Mesothelial cell of epicardium (in vitro differentiated cells): Measurements from ENCODE around the gene GALNT13. TPM values are rescaled to one million over a fixed set of nuclear protein-coding genes. Genes with fewer than 3 reads are reported as not detected.
A peak's percentile ranks its signal among the peaks of the same experiment; 100 is the strongest.

Source experiments
- DNase-seq, 2 experiments: peaks; one replicate each; pipeline ENCODE4 v3.0.0; 2021; ENCODE audit warnings: low spot score in 2 of 2; ENCODE audit not compliant: unreplicated experiment in 2 of 2
- H3K27ac Mint-ChIP-seq: 2 replicates; pipeline ENCODE4 v1.8.0; 2021; ENCODE audit warnings: mixed read lengths
- H3K27me3 Mint-ChIP-seq: 2 replicates; pipeline ENCODE4 v1.8.0; 2021; ENCODE audit warnings: low read depth, mixed read lengths
- H3K36me3 Mint-ChIP-seq: 2 replicates; pipeline ENCODE4 v1.8.0; 2021; ENCODE audit warnings: mixed read lengths
- H3K4me1 Mint-ChIP-seq: 2 replicates; pipeline ENCODE4 v1.8.0; 2021; ENCODE audit warnings: mixed read lengths
- H3K4me3 Mint-ChIP-seq: 2 replicates; pipeline ENCODE4 v1.8.0; 2021; ENCODE audit warnings: mild to moderate bottlenecking, moderate library complexity, mixed read lengths
- H3K9me3 Mint-ChIP-seq: 2 replicates; pipeline ENCODE4 v1.8.0; 2021; ENCODE audit warnings: mixed read lengths
- total RNA-seq: library from RNA; stranded (reverse); gene quantifications from 3 replicates; pipeline ENCODE4 v1.2.1, GENCODE V29; 2021
- TF ChIP-seq, protein P1 (sequence below): fragments of 200-600 bp; sonication (generic); IDR thresholded peaks from one replicate; pipeline ENCODE4 v1.5.0; 2021; ENCODE audit warnings: antibody characterized with exemption; ENCODE audit not compliant: unreplicated experiment

GALNT13 gene
- total RNA-seq, 1 donor from 2014 or later: 15.8 TPM

DNA sequence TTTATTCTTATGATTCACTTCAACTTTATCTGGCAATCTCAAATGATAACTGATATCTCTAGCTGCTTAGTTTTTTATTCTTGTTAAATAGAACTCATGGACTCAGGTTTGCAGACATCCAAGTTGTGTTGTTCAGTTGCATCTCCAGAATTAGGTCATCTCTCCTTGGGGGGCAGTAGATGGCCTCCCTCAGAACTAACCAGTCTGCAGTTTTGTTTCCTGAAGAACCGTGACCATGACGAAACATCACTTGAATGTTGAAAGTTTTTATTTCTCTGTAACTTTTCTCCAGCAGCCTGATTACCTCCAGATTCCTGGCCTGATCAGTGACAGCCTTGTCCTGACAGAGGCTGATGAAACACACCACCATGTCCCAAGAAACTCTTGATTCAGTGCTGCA lies 321.5 kb downstream of the GALNT13 start:
- H3K4me3 Mint-ChIP-seq: no peak overlapping the region
- no peaks in the 10 kb centered on the region for H3K9me3 Mint-ChIP-seq
- TF ChIP-seq, protein P1, sequence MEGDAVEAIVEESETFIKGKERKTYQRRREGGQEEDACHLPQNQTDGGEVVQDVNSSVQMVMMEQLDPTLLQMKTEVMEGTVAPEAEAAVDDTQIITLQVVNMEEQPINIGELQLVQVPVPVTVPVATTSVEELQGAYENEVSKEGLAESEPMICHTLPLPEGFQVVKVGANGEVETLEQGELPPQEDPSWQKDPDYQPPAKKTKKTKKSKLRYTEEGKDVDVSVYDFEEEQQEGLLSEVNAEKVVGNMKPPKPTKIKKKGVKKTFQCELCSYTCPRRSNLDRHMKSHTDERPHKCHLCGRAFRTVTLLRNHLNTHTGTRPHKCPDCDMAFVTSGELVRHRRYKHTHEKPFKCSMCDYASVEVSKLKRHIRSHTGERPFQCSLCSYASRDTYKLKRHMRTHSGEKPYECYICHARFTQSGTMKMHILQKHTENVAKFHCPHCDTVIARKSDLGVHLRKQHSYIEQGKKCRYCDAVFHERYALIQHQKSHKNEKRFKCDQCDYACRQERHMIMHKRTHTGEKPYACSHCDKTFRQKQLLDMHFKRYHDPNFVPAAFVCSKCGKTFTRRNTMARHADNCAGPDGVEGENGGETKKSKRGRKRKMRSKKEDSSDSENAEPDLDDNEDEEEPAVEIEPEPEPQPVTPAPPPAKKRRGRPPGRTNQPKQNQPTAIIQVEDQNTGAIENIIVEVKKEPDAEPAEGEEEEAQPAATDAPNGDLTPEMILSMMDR: no peak
- H3K27ac Mint-ChIP-seq: no peak overlapping the region
- no peaks in the 10 kb centered on the region for H3K27me3 Mint-ChIP-seq
- H3K4me1 Mint-ChIP-seq: peaks cover 33% of the 10 kb centered on the region
- DNase-seq: no peak
- H3K36me3 Mint-ChIP-seq: no peaks in the 10 kb centered on the region

DNA sequence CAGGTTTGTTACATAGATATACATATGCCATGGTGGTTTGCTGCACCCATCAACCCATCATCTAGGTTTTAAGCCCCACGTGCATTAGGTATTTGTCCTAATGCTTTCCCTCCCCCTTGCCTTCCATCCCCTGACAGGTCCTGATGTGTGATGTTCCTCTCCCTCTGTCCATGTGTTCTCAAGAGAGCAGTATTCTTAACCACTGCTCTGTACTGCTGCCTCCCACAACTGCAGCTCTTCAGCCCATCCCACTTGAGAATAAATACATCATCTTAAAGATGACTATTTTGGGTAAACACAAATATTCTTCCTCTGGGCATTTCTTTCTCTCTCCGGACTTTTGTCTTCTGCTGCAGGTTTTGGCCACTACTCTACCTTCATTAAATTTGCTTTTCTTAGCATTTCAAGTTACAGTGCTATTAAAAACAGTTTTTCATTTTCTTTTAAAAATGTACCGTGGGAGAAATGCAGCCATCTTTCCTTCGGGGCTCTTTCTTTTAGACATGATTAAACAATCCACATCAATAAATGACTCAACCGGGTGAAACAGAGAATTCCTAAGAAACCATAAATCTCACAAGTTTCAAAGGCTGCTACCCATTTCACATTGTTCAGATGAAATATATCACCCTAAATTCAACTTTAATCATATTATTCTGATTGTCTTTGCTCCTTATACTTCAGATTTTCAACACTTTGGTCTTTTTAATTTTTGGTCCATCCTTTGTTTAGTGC lies 323.4 kb downstream of the GALNT13 start:
- Mint-ChIP-seq H3K4me3 (peak overlapping the region; percentile 35), H3K27ac (peak overlapping the region; percentile 74), H3K27me3 (no peaks in the 10 kb centered on the region), H3K4me1 (peaks cover 33% of the 10 kb centered on the region), H3K9me3 (no peaks in the 10 kb centered on the region), H3K36me3 (no peaks in the 10 kb centered on the region)
- TF ChIP-seq, protein P1: no peak
- no peak for DNase-seq

DNA sequence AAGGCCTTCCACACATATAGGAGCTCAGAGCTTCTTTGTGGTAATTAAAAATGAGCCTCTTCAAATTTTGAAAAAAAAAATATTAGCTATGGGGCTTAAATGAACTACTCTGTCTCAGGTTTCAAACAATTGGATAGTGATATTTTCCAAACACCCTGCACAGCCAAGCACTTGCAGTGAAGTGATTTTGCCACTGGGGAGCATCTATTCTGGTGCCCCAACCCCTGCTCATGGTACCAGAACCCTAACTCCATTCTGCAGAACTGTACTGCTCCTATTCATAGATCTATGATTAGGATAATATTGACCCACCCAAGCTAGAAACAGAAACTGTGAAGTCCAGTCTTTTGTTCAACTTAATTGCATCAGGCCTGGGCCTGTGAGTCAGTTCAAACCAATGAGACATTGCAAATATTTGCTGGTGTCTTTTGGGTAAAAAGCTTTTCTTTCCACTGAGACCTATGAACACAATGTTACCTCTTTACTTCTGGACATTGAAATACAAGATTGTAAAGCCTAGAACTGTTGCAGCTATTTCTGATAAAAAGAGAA lies 324.0 kb downstream of the GALNT13 start:
- TF ChIP-seq, protein P1: no peak
- Mint-ChIP-seq H3K27ac (peak overlapping the region; percentile 74), H3K36me3 (no peaks in the 10 kb centered on the region), H3K4me1 (peaks cover 33% of the 10 kb centered on the region), H3K9me3 (no peaks in the 10 kb centered on the region), H3K27me3 (no peaks in the 10 kb centered on the region), H3K4me3 (no peak overlapping the region)
- DNase-seq: no peak

DNA sequence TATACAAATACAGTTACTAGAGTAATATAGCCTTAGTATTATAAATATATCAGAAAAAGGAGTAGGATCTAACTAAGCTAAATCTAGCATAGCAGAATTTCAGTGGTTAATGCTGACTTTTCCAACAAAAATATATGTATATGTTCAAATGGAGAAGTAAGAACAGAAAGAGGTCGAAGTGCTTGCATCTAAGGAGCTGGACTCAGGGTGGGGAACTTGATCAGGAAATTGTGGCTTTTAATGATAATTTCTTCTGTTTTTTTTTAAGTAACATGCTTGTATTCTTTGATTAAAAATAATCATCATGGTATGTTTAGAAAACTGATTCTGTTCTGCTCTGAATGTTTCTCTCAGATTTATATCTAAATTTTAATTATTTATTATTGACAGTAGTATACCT lies 327.1 kb downstream of the GALNT13 start:
- Mint-ChIP-seq H3K27ac (no peak overlapping the region), H3K4me3 (no peak overlapping the region), H3K4me1 (peaks cover 29% of the 10 kb centered on the region), H3K36me3 (no peaks in the 10 kb centered on the region), H3K9me3 (no peaks in the 10 kb centered on the region), H3K27me3 (no peaks in the 10 kb centered on the region)
- no peak for DNase-seq
- TF ChIP-seq, protein P1: no peak

DNA sequence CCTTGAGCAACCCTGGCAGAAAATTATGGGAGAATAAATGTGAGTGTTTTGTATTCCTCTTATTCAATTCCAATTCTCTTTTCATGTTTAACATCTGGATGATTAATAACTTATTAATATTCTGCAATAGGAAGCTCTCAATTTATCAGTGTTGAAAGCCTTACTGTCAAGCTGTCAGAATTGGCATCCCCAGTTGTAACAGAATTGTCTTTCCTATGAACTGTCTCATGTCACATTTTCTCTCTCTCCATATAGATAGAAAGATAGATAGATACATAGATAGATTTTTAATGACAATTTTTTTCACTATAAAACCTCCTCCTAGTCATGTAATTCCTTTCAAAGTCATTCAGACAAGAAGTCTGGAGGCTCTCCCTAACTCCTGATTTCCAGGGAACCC lies 331.5 kb downstream of the GALNT13 start:
- Mint-ChIP-seq H3K4me1 (peaks cover 9% of the 10 kb centered on the region), H3K36me3 (peaks cover 2% of the 10 kb centered on the region), H3K9me3 (no peaks in the 10 kb centered on the region), H3K4me3 (no peak overlapping the region), H3K27me3 (no peaks in the 10 kb centered on the region), H3K27ac (no peak overlapping the region)
- no peak for DNase-seq
- TF ChIP-seq, protein P1: no peak
